HCT116 (cell line): ENCODE results near the gene LRRN4CL. TPM values are rescaled to one million over a fixed set of nuclear protein-coding genes. Genes with fewer than 3 reads are reported as not detected.

ENCODE experiments used
- ATAC-seq: fragments of 200-7000 bp; cut with Tn5 transposase; 2 replicates; pipeline ENCODE4 v1.9.1; 2020; ENCODE audit warnings: mild to moderate bottlenecking, moderate library complexity
- BruUV-seq: library from RNA; stranded (reverse); fragments of 400-500 nt; replicated peaks from 2 replicates; lab custom pipeline; 2021; lab: Mats Ljungman, UMichigan
- CTCF ChIA-PET: fragments of 300-600 bp; sonication (Branson Sonifier 250); formaldehyde crosslinking; loops from one replicate; lab custom pipeline; 2021; ENCODE audit warnings: antibody characterized with exemption; lab: Charles Lee
- POLR2A ChIA-PET: fragments of 300-600, 350-600 bp; sonication (Branson Sonifier 250); formaldehyde crosslinking; loops from one replicate; lab custom pipeline; 2021; ENCODE audit warnings: antibody characterized with exemption; lab: Charles Lee
- RAD21 ChIA-PET, 2 experiments: fragments of 300-600 bp; sonication (Branson Sonifier 250); formaldehyde crosslinking; loops; one replicate each; lab custom pipeline; 2023; ENCODE audit warnings: low total read pairs in 2 of 2; ENCODE audit not compliant: uncharacterized antibody in 2 of 2, unreplicated experiment in 2 of 2, low non-redundant PET in 1 of 2; lab: Charles Lee
- DNase-seq: peaks from one replicate; pipeline ENCODE4 v3.0.0-alpha.2; 2010; ENCODE audit warnings: low read depth, low spot score
- H2AFZ ChIP-seq: fragments of 200-600 bp; shearing (Covaris generic), sonication (generic); 2 replicates; pipeline ENCODE4 v1.6.1; 2017; ENCODE audit warnings: low read depth, mixed run types, mixed read lengths, antibody characterized with exemption, low read length; ENCODE audit not compliant: poor library complexity, severe bottlenecking
- H3K27ac ChIP-seq: 2 replicates; pipeline ENCODE4 v1.5.1; 2012; ENCODE audit warnings: low read depth, low read length
- H3K27me3 ChIP-seq: fragments of 200-600 bp; sonication (generic); 2 replicates; pipeline ENCODE4 v1.6.1; 2016; ENCODE audit warnings: mixed run types, low read length, mixed read lengths; ENCODE audit not compliant: insufficient read depth
- H3K36me3 ChIP-seq, 2 experiments: fragments of 200-500 bp in 1 of 2; fragments of 200-600 bp in 1 of 2; sonication (Bioruptor generic) in 1 of 2; sonication (generic) in 1 of 2; 2 replicates each; pipeline versions ENCODE4 v1.5.1 to v1.6.1; 2014 to 2016; ENCODE audit warnings: low read length in 2 of 2, inconsistent platforms in 1 of 2, mixed read lengths in 1 of 2, mixed run types in 1 of 2; ENCODE audit not compliant: insufficient read depth in 2 of 2, control insufficient read depth in 1 of 2
- H3K4me1 ChIP-seq, 2 experiments: fragments of 200-600 bp in 1 of 2; sonication (generic) in 1 of 2; 2 replicates each; pipeline versions ENCODE4 v1.5.1 to v1.6.1; 2012 to 2017; ENCODE audit warnings: low read length in 2 of 2, inconsistent platforms in 1 of 2, mild to moderate bottlenecking in 1 of 2, mixed read lengths in 1 of 2, mixed run types in 1 of 2, moderate library complexity in 1 of 2; ENCODE audit not compliant: insufficient read depth in 2 of 2, control insufficient read depth in 1 of 2
- H3K4me2 ChIP-seq: fragments of 200-600 bp; sonication (generic); 2 replicates; pipeline ENCODE4 v1.6.1; 2017; ENCODE audit warnings: mixed run types, low read length, mixed read lengths
- H3K4me3 ChIP-seq, 2 experiments: fragments of 200-600 bp in 1 of 2; sonication (generic) in 1 of 2; replicated peaks in 1 of 2; 2 replicates each; pipeline ENCODE4 v1.5.1; 2011 to 2016; ENCODE audit warnings: low read length in 2 of 2, control low read depth in 1 of 2, low read depth in 1 of 2, mild to moderate bottlenecking in 1 of 2, mixed read lengths in 1 of 2, mixed run types in 1 of 2
- H3K79me2 ChIP-seq: fragments of 200-600 bp; sonication (generic); 2 replicates; pipeline ENCODE4 v1.6.1; 2017; ENCODE audit warnings: mild to moderate bottlenecking, mixed run types, low read length, moderate library complexity, mixed read lengths; ENCODE audit not compliant: insufficient read depth
- H3K9ac ChIP-seq: fragments of 200-600 bp; sonication (generic); 2 replicates; pipeline ENCODE4 v1.6.1; 2016; ENCODE audit warnings: low read length, mixed read lengths
- H3K9me2 ChIP-seq: fragments of 200-600 bp; sonication (generic), shearing (Covaris generic); 2 replicates; pipeline ENCODE4 v1.6.1; 2017; ENCODE audit warnings: mixed run types, mild to moderate bottlenecking, moderate library complexity; ENCODE audit not compliant: insufficient read depth
- H3K9me3 ChIP-seq, 2 experiments: fragments of 200-500 bp in 1 of 2; fragments of 200-600 bp in 1 of 2; sonication (Bioruptor generic) in 1 of 2; sonication (generic) in 1 of 2; 2 replicates each; pipeline ENCODE4 v1.6.1; 2014 to 2017; ENCODE audit warnings: low read length in 2 of 2, mixed read lengths in 2 of 2, inconsistent platforms in 1 of 2, low read depth in 1 of 2, mild to moderate bottlenecking in 1 of 2, mixed run types in 1 of 2, moderate library complexity in 1 of 2; ENCODE audit not compliant: control insufficient read depth in 1 of 2, insufficient read depth in 1 of 2
- H4K20me1 ChIP-seq: fragments of 200-600 bp; sonication (generic), shearing (Covaris generic); 2 replicates; pipeline ENCODE4 v1.6.1; 2017; ENCODE audit warnings: mixed run types, mild to moderate bottlenecking, moderate library complexity; ENCODE audit not compliant: insufficient read depth
- CBX3 ChIP-seq: IDR thresholded peaks from 2 replicates; pipeline ENCODE4 v1.6.1; 2012; ENCODE audit warnings: low read depth
- CEBPB ChIP-seq: IDR thresholded peaks from 2 replicates; pipeline ENCODE4 v1.6.1; 2012; ENCODE audit warnings: low read depth
- CTCF ChIP-seq, 3 experiments: fragments of 200-600 bp in 1 of 3; sonication (generic) in 1 of 3; IDR thresholded peaks in 2 of 3; conservative IDR thresholded peaks in 1 of 3; 2 replicates each; pipeline ENCODE4 v1.5.1; 2012 to 2017; ENCODE audit warnings: low read depth in 2 of 3, low read length in 2 of 3, antibody characterized with exemption in 1 of 3, borderline replicate concordance in 1 of 3, control low read depth in 1 of 3, mild to moderate bottlenecking in 1 of 3, mixed read lengths in 1 of 3, mixed run types in 1 of 3, moderate library complexity in 1 of 3; ENCODE audit not compliant: insufficient read depth in 1 of 3
- ELF1 ChIP-seq: IDR thresholded peaks from 2 replicates; pipeline ENCODE4 v1.6.1; 2012; ENCODE audit warnings: low read depth, borderline replicate concordance
- EZH2 ChIP-seq: fragments of 200-600 bp; sonication (generic); IDR thresholded peaks from 2 replicates; pipeline ENCODE4 v1.6.1; 2017; ENCODE audit warnings: antibody characterized with exemption, mixed run types
- EZH2phosphoT487 ChIP-seq: fragments of 200-600 bp; IDR thresholded peaks from 2 replicates; pipeline ENCODE4 v1.6.1; 2018; ENCODE audit warnings: antibody characterized with exemption, borderline replicate concordance
- MAX ChIP-seq: IDR thresholded peaks from 2 replicates; pipeline ENCODE4 v1.6.1; 2012
- POLR2A ChIP-seq: IDR thresholded peaks from 2 replicates; pipeline ENCODE4 v1.7.0; 2011; ENCODE audit warnings: borderline replicate concordance; ENCODE audit not compliant: insufficient read depth, insufficient read length; ENCODE audit errors: extremely low read depth
- SIN3A ChIP-seq: IDR thresholded peaks from 2 replicates; pipeline ENCODE4 v1.6.1; 2012; ENCODE audit warnings: low read depth
- YY1 ChIP-seq: IDR thresholded peaks from 2 replicates; pipeline ENCODE4 v1.6.1; 2011; ENCODE audit warnings: low read length, low read depth, moderate library complexity, mild to moderate bottlenecking; ENCODE audit not compliant: insufficient replicate concordance; ENCODE audit errors: extremely low read depth
- ZFX ChIP-seq: fragments of 450-650 bp; IDR thresholded peaks from 2 replicates; pipeline ENCODE4 v1.6.1; 2017
- intact Hi-C: fragments of 100-400 bp; cut with micrococcal nuclease; formaldehyde crosslinking; loops from 2 replicates; pipeline ENCODE4 v1.10.0; 2022
- total RNA-seq: library from RNA; stranded (reverse); gene quantifications from one replicate; pipeline ENCODE4 v1.2.1, GENCODE V29; 2021; ENCODE audit not compliant: unreplicated experiment

Gene LRRN4CL
- total RNA-seq, 1 experiment from 2014 or later: 0.71 TPM

GRCh38 chr11:62687508-62688396 is 1.6 kb downstream of the LRRN4CL start:
- Histone ChIP-seq H2AFZ (no peak overlapping the region), H3K27ac (no peak overlapping the region), H3K4me1 (no peaks in the 10 kb centered on the region), H3K36me3 (peaks cover 13 to 21% of the 10 kb centered on the region in 2 experiments; a peak in 3 of 4 replicates), H3K9me2 (no peaks in the 10 kb centered on the region), H3K79me2 (no peaks in the 10 kb centered on the region), H4K20me1 (no peaks in the 10 kb centered on the region), H3K4me3 (no peak overlapping the region), H3K9ac (no peak overlapping the region), H3K27me3 (no peaks in the 10 kb centered on the region), H3K9me3 (no peaks in the 10 kb centered on the region), H3K4me2 (no peak overlapping the region)
- intact Hi-C loops: no loop called here
- BruUV-seq: no TSS peak
- ChIA-PET POLR2A (no interaction called here), RAD21 (no interaction called here), CTCF (no interaction called here)
- TF ChIP-seq CBX3 (no peak), SIN3A (no peak), EZH2phosphoT487 (no peak), ELF1 (no peak), MAX (no peak), CTCF (IDR thresholded peaks at IDR 0.05 in 2 of 3, conservative IDR thresholded peaks at IDR 0.05 in 1 of 3; ENCODE audit: borderline replicate concordance in 1 of 3, insufficient read depth in 1 of 3, low read depth in 2 of 3, low read length in 2 of 3) (no peak), POLR2A (no peak), ZFX (no peak), YY1 (no peak), CEBPB (no peak), EZH2 (no peak)
- no peak for ATAC-seq
- no peak for DNase-seq
